Measurements from ENCODE around the gene CLCN7.

Gene CLCN7

DNA sequence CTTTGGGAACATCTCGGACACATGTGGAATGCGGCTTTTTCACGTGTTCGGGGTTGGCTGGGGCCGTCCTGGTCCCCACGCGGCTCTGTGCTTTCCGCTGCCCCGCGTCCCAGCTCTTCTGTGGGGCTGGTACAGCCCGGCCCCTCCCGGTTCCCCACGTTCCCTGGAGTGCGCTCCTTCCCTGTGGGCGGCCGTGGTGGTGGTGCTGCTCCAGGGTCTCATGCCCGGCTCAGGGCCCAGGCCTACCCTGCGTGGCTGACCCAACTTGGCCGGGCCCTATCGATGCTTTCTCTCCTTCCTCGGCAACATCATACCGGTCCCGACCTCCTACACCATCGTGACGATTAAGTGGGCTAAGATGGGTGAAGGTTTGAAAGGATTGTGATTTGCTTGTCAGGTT lies 21.6 kb upstream of the CLCN7 start:
- TF ChIP-seq, protein P1, sequence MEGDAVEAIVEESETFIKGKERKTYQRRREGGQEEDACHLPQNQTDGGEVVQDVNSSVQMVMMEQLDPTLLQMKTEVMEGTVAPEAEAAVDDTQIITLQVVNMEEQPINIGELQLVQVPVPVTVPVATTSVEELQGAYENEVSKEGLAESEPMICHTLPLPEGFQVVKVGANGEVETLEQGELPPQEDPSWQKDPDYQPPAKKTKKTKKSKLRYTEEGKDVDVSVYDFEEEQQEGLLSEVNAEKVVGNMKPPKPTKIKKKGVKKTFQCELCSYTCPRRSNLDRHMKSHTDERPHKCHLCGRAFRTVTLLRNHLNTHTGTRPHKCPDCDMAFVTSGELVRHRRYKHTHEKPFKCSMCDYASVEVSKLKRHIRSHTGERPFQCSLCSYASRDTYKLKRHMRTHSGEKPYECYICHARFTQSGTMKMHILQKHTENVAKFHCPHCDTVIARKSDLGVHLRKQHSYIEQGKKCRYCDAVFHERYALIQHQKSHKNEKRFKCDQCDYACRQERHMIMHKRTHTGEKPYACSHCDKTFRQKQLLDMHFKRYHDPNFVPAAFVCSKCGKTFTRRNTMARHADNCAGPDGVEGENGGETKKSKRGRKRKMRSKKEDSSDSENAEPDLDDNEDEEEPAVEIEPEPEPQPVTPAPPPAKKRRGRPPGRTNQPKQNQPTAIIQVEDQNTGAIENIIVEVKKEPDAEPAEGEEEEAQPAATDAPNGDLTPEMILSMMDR (IDR thresholded peaks at IDR 0.05; ENCODE audit: low read depth, low read length), result no peak
- no peak for DNase-seq (ENCODE audit: low read depth in 2 of 2)
- no peak overlapping the region for H3K4me3 ChIP-seq (replicated peaks in 1 of 2; ENCODE audit: low read depth in 2 of 2, low read length in 2 of 2)

DNA sequence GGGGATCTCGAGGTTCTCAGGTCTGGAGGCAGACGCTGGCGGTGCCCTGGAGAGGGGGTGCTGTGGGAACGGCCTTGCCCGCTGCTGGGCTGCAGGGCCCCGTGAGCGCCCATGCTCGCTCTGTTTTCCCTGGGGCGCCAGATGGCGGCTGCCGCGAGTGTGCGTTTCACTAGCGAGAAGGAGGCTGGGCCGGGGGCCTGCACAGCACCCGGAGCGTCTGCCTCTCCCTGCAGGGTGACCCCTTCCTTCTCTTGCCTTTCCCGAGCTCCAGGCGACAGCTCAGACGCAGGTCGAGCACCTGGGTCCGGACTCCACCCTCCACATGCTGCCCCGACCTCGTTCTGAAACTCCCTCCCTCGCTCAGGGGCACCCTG lies 21.0 kb upstream of the CLCN7 start:
- H3K4me3 ChIP-seq (replicated peaks in 1 of 2; ENCODE audit: low read depth in 2 of 2, low read length in 2 of 2), result no peak overlapping the region
- no peak for DNase-seq (ENCODE audit: low read depth in 2 of 2)
- TF ChIP-seq, protein P1 (IDR thresholded peaks at IDR 0.05; ENCODE audit: low read depth, low read length), result no peak

DNA sequence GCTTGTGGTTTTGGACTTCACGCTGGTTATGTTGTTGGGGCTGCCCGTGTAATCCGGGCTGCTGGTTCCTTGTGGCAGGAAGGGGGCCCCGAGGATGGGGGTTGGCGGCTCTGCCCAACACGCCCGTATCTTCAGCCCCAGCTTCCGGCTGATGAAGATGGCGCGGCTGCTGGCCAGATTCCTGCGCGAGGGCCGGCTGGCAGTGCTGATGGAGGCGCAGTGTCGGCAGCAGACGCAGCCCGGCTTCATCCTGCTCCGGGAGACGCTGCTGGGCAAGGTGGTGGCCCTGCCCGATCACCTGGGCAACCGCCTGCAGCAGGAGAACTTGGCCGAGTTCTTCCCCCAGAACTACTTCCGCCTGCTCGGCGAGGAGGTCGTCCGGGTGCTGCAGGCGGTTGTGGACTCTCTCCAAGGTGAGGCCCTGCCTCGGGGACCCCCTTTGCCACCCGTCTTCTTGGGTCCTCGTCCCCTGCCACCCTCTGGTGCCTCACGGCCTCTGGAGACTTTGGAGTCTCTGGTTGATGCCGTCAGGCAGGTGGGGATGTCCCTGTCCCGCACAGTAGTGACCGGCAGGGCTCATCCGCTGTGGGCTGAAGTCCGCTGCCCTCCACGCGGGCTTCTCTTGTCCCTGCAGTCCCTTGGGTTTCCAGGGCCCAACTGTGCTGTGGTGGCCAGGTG lies 20.5 kb upstream of the CLCN7 start:
- TF ChIP-seq, protein P1 (IDR thresholded peaks at IDR 0.05; ENCODE audit: low read depth, low read length), result no peak
- DNase-seq (ENCODE audit: low read depth in 2 of 2), result no peak
- H3K4me3 ChIP-seq (replicated peaks in 1 of 2; ENCODE audit: low read depth in 2 of 2, low read length in 2 of 2), result no peak overlapping the region

DNA sequence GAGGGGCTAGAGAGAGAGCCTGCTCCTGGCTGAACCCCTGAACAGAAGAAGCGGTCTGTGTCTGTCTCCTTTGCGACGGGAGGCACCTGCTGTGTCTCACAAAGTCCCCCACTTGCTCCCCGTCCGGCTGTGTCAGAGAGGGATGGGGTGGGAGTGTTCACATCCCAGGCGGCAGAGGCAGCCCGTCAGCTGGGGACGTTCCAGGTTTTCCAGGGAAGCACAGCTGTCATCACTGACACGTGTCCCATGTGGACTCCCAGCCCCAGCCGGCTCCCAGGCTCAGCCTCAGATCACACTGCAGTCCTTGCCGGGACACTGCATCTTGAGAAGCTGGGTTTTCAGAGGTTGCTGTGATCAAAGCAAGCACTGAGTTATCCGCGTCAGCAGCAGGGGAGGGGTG lies 19.9 kb upstream of the CLCN7 start:
- TF ChIP-seq, protein P1 (IDR thresholded peaks at IDR 0.05; ENCODE audit: low read depth, low read length), result no peak
- peak overlapping the region in 1 of 2 donors; percentile 78 for H3K4me3 ChIP-seq (replicated peaks in 1 of 2; ENCODE audit: low read depth in 2 of 2, low read length in 2 of 2)
- peak; percentile 11 to 12 for DNase-seq (ENCODE audit: low read depth in 2 of 2)

DNA sequence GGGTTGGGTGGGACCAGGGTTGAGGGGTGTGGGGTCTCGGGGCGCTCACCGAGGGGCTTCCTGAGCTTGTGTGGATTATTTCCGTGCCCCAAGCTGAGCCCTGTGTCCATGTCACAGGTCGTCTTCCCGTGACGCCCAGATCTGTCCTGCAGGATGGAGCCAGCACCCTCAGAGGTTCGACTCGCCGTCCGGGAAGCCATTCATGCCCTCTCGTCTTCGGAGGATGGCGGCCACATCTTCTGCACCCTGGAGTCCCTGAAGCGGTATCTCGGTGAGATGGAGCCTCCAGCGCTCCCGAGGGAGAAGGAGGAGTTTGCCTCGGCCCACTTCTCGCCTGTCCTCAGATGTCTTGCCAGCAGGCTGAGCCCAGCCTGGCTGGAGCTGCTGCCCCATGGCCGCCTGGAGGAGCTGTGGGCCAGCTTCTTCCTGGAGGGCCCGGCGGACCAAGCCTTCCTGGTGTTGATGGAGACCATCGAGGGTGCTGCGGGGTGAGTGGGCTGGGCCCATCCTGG lies 19.4 kb upstream of the CLCN7 start:
- TF ChIP-seq, protein P1 (IDR thresholded peaks at IDR 0.05; ENCODE audit: low read depth, low read length), result peak; percentile 90
- DNase-seq (ENCODE audit: low read depth in 2 of 2), result peak; percentile 85 to 90
- peak overlapping the region; percentile 78 to 84 for H3K4me3 ChIP-seq (replicated peaks in 1 of 2; ENCODE audit: low read depth in 2 of 2, low read length in 2 of 2)

DNA sequence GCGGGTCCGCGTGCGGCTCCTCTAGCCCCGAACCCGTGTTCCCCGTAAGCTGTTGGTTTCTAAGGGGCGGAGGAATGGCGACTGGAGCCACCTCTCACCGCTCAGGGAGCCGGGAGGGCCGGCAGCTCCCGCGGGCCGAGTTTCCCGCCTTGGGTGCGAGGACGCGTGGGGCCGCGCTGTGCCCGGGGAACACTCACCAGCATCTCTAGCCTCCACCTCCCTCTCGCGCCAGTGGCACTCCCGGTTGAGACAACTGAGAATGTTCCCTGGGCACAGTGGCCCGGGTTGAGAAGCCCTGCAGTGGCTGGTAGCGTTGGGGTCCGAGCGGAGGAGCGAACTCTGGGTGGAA lies 18.9 kb upstream of the CLCN7 start:
- TF ChIP-seq, protein P1 (IDR thresholded peaks at IDR 0.05; ENCODE audit: low read depth, low read length), result no peak
- DNase-seq (ENCODE audit: low read depth in 2 of 2), result peak in 1 of 2 donors; percentile 20
- H3K4me3 ChIP-seq (replicated peaks in 1 of 2; ENCODE audit: low read depth in 2 of 2, low read length in 2 of 2), result peak overlapping the region; percentile 78 to 84

Data from cardiac fibroblast (primary cell).